ENCODE measurements around the gene EPX. TPM values are rescaled to one million over a fixed set of nuclear protein-coding genes. Genes with fewer than 3 reads are reported as not detected.

Gene EPX
- total and polyA plus RNA-seq, 2 donors (not counting 1 experiment from before 2014, with no cell fraction given): not detected

DNA sequence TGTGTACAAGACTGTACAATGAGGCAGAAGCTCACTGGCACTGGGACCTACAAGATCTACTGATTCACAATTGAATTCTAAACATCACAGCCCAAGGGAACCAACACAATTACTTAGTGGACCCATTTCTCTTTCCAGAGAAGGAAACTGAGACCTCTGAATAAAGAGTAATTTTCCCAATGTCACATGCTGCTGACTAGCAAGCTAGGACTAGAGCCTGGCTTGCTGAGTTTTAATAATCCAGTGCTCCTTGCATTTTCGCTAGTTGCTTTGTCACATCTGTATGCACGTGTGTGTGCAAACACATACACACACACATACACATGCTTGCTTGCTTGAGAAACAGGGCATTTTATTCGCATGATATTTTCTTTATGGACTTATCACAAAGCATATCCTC, 42.0 kb downstream of the EPX start:
- Histone ChIP-seq H3K9ac (ENCODE audit: insufficient read depth, low read length) (no peak overlapping the region), H3K4me1 (ENCODE audit: control insufficient read depth, extremely low read depth, insufficient read depth, low read length) (no peaks in the 10 kb centered on the region), H3K79me2 (ENCODE audit: control insufficient read depth, insufficient read depth, low read length) (no peaks in the 10 kb centered on the region), H3K9me3 (ENCODE audit: control insufficient read depth, insufficient read depth, low read depth, low read length) (no peaks in the 10 kb centered on the region), H4K20me1 (ENCODE audit: control insufficient read depth, extremely low read depth, insufficient read depth, low read length) (no peaks in the 10 kb centered on the region), H3K27ac (ENCODE audit: insufficient read depth, low read length) (no peak overlapping the region), H3K4me3 (replicated peaks in 1 of 4; ENCODE audit: control extremely low read depth in 1 of 4, insufficient read depth in 1 of 4, low read depth in 3 of 4, low read length in 4 of 4) (no peak overlapping the region), H3K4me2 (ENCODE audit: extremely low read depth, insufficient read depth, low read length) (no peak overlapping the region), H2AFZ (ENCODE audit: low read length) (no peak overlapping the region), H3K36me3 (ENCODE audit: control insufficient read depth, insufficient read depth, low read length) (no peaks in the 10 kb centered on the region), H3K27me3 (ENCODE audit: control insufficient read depth, insufficient read depth, low read length) (peaks cover 12% of the 10 kb centered on the region)
- DNase-seq (ENCODE audit: low read depth in 2 of 2): no peak
- TF ChIP-seq, protein P1, sequence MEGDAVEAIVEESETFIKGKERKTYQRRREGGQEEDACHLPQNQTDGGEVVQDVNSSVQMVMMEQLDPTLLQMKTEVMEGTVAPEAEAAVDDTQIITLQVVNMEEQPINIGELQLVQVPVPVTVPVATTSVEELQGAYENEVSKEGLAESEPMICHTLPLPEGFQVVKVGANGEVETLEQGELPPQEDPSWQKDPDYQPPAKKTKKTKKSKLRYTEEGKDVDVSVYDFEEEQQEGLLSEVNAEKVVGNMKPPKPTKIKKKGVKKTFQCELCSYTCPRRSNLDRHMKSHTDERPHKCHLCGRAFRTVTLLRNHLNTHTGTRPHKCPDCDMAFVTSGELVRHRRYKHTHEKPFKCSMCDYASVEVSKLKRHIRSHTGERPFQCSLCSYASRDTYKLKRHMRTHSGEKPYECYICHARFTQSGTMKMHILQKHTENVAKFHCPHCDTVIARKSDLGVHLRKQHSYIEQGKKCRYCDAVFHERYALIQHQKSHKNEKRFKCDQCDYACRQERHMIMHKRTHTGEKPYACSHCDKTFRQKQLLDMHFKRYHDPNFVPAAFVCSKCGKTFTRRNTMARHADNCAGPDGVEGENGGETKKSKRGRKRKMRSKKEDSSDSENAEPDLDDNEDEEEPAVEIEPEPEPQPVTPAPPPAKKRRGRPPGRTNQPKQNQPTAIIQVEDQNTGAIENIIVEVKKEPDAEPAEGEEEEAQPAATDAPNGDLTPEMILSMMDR (conservative IDR thresholded peaks at IDR 0.05 in 1 of 2, IDR thresholded peaks at IDR 0.05 in 1 of 2; ENCODE audit: low read depth in 1 of 2, low read length in 2 of 2): no peak
- TF ChIP-seq EZH2 (IDR thresholded peaks at IDR 0.05; ENCODE audit: low read length, missing control alignments): no peak

DNA sequence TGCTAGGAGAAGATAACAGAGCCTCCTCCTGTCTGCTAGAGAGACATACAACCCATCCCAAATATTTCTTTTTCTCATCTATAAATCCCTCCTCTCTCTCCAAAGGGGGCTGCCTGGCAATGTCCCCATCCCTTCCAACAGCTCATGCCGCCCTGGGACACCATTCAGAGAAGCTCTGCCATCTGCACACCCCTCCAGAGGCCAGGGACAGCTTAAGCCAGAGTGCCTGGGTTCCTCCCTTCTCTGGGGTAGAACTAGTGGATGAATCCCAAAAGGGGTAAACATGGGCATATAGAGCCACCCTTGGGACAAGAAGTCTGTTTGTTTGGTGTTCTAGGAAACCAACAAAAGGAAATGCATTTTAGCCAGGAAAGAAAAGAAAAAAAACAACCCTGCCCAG, 43.3 kb downstream of the EPX start:
- H2AFZ ChIP-seq (ENCODE audit: low read length): no peak overlapping the region
- H3K27me3 ChIP-seq (ENCODE audit: control insufficient read depth, insufficient read depth, low read length): peaks cover 12% of the 10 kb centered on the region
- H3K36me3 ChIP-seq (ENCODE audit: control insufficient read depth, insufficient read depth, low read length): no peaks in the 10 kb centered on the region
- TF ChIP-seq EZH2 (IDR thresholded peaks at IDR 0.05; ENCODE audit: low read length, missing control alignments): no peak
- TF ChIP-seq, protein P1 (conservative IDR thresholded peaks at IDR 0.05 in 1 of 2, IDR thresholded peaks at IDR 0.05 in 1 of 2; ENCODE audit: low read depth in 1 of 2, low read length in 2 of 2): no peak
- no peak overlapping the region for H3K27ac ChIP-seq (ENCODE audit: insufficient read depth, low read length)
- DNase-seq (ENCODE audit: low read depth in 2 of 2): no peak
- H3K4me2 ChIP-seq (ENCODE audit: extremely low read depth, insufficient read depth, low read length): no peak overlapping the region
- H4K20me1 ChIP-seq (ENCODE audit: control insufficient read depth, extremely low read depth, insufficient read depth, low read length): no peaks in the 10 kb centered on the region
- no peaks in the 10 kb centered on the region for H3K4me1 ChIP-seq (ENCODE audit: control insufficient read depth, extremely low read depth, insufficient read depth, low read length)
- H3K9ac ChIP-seq (ENCODE audit: insufficient read depth, low read length): no peak overlapping the region
- H3K9me3 ChIP-seq (ENCODE audit: control insufficient read depth, insufficient read depth, low read depth, low read length): no peaks in the 10 kb centered on the region
- H3K4me3 ChIP-seq (replicated peaks in 1 of 4; ENCODE audit: control extremely low read depth in 1 of 4, insufficient read depth in 1 of 4, low read depth in 3 of 4, low read length in 4 of 4): no peak overlapping the region
- no peaks in the 10 kb centered on the region for H3K79me2 ChIP-seq (ENCODE audit: control insufficient read depth, insufficient read depth, low read length)

DNA sequence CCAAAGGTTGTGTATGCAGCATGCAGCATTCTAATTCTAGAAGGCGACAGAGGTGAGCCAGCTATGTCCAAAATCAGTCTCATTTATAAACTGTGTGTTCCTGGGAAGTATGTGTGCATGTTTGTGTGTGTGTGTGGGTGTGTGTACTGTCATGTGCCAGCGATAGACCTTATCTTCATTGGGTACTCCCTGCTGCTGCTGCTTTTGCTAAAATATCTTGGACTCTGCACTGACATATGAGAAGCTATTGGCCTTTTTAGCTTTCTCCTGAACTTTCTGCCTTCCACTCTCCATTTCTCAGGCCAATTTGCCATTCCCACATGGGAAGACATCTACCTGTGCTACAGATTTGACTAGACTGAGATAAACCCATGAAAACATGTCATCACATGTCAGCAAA, 43.9 kb downstream of the EPX start:
- H3K27ac ChIP-seq (ENCODE audit: insufficient read depth, low read length): no peak overlapping the region
- no peaks in the 10 kb centered on the region for H3K79me2 ChIP-seq (ENCODE audit: control insufficient read depth, insufficient read depth, low read length)
- no peak overlapping the region for H2AFZ ChIP-seq (ENCODE audit: low read length)
- H3K4me2 ChIP-seq (ENCODE audit: extremely low read depth, insufficient read depth, low read length): no peak overlapping the region
- DNase-seq (ENCODE audit: low read depth in 2 of 2): no peak
- no peaks in the 10 kb centered on the region for H3K36me3 ChIP-seq (ENCODE audit: control insufficient read depth, insufficient read depth, low read length)
- no peak overlapping the region for H3K4me3 ChIP-seq (replicated peaks in 1 of 4; ENCODE audit: control extremely low read depth in 1 of 4, insufficient read depth in 1 of 4, low read depth in 3 of 4, low read length in 4 of 4)
- no peaks in the 10 kb centered on the region for H3K9me3 ChIP-seq (ENCODE audit: control insufficient read depth, insufficient read depth, low read depth, low read length)
- H3K27me3 ChIP-seq (ENCODE audit: control insufficient read depth, insufficient read depth, low read length): peaks cover 12% of the 10 kb centered on the region
- no peaks in the 10 kb centered on the region for H3K4me1 ChIP-seq (ENCODE audit: control insufficient read depth, extremely low read depth, insufficient read depth, low read length)
- TF ChIP-seq, protein P1 (conservative IDR thresholded peaks at IDR 0.05 in 1 of 2, IDR thresholded peaks at IDR 0.05 in 1 of 2; ENCODE audit: low read depth in 1 of 2, low read length in 2 of 2): no peak
- TF ChIP-seq EZH2 (IDR thresholded peaks at IDR 0.05; ENCODE audit: low read length, missing control alignments): no peak
- H4K20me1 ChIP-seq (ENCODE audit: control insufficient read depth, extremely low read depth, insufficient read depth, low read length): no peaks in the 10 kb centered on the region
- H3K9ac ChIP-seq (ENCODE audit: insufficient read depth, low read length): no peak overlapping the region
